TTC549 (cell line): Measurements from ENCODE around the gene FCAMR.

Experiments
- FAIRE-seq: peaks from 2 replicates; lab custom pipeline; 2012; peaks lifted over from hg19 to GRCh38; lab: Jason Lieb, UNC

The FCAMR gene

DNA sequence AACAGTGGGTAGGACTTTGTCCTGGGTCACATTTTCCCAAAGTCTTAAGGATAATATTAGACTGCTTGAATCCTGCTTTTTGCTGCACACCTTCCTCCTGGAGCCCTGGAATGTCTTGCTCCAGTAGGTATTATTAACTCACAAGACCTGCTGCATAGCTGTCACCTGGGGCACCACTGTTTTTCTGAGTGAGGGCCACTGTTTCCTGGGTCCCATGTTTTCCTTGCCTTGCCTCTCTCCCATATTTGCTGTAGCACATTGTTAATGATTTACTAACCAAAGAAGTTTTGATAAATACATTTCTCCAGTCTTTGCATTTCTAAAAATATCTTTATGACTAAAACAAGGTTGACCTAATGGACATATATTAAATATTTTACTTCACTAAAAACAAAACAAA lies 22.5 kb upstream of the FCAMR start:
- FAIRE-seq: no peak

DNA sequence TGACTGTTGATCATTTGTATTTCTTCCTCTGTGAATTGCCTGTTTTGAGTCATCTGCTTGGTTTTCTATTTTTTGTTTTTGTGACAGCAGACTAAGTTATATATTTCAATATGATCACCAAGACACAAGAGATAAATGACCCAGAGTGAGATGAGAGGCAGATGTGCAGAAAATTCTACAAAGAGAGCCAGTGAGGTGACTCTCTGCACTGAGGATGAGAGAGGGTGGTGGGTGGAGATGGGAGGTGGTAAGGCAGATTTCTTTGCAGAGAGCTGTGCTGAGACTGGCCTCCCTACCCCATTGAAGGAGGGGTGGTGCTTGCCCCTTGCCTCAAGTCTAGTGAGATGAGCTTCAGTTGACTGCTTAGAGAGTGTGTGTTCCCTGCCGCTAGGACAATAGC lies 17.6 kb upstream of the FCAMR start:
- FAIRE-seq: no peak

DNA sequence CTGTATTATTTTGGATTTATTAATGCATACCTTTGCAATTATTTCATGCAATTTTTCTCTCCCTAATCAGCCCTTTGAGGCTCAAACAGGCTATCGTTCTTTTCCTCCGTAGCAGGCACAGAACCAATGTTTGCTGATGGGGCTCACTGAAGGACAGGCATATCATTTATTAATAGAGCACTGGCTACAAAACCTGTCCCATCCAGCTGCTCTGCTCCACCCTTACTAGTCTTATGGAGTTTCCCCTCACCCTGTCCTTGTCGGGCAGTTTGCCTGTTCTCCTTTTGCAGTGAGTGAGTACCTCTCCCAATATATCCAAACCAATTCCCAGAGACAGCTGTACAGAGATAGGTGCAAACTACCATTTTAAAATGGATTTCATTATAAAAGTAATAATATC lies 16.6 kb upstream of the FCAMR start:
- no peak for FAIRE-seq

DNA sequence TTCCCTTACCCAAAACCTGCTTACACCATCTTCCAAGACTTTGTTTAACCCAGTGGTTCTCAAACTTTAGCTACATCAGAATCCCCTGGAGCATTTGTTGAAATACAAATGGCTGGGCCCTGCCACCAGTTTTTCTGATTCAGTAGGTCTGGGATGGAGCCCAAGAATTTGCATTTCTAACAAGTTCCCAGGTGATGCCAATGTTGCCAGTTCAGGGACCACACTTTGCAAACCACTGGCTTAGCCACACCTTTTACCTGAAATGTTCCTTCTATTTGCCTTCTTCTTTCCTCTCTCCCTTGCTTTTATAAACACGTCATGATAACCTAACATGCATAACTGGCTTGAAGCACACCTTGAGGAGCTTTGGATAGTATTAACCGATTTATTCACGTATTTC lies 16.1 kb upstream of the FCAMR start:
- FAIRE-seq: no peak

DNA sequence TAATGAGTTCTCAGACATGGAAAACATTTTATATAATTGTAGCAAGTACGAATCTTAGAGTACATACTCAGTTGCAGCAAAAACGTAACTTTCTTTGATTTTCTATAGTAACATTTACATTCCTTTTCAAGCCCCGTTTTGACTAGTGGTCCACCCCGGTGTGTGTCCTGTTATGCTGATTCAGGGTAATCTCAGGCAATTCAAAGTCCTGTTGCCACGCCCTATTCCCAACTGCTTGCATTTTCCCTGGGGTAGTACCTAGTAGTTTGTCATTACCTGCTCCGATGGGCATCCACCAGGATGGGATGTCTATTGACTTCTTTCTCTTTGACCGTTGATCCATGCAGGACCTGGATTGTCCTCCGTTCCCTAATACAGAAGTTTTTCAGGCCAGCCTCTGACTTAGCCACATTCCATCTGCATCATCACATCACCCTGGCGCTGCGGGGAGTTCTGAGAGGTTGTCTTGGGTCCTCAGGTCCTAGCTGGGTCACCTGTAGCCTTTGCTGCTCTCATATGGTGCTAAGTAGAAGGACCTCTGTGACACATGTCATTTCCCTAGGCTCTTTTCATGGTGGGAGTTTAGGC lies 15.0 kb upstream of the FCAMR start:
- FAIRE-seq: no peak

DNA sequence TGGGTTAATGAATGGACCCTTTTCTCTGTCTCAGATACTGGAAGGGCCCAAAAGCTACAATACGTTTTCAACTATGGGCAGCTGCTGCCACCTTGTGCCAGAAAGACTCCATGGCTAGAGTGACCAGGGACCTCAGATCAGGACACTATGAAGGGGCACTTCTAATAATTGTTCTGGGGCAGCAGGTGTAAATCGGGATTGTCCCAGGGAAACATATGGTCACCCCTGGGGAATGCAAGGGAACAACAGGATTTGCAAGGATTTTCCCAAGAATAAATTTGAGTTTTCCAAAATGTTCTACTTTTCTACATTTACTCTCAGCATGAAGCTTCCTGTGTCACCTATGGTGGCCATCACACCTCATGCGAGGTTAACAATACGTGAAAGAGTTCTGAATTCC lies 12.0 kb upstream of the FCAMR start:
- FAIRE-seq: peak; percentile 25

DNA sequence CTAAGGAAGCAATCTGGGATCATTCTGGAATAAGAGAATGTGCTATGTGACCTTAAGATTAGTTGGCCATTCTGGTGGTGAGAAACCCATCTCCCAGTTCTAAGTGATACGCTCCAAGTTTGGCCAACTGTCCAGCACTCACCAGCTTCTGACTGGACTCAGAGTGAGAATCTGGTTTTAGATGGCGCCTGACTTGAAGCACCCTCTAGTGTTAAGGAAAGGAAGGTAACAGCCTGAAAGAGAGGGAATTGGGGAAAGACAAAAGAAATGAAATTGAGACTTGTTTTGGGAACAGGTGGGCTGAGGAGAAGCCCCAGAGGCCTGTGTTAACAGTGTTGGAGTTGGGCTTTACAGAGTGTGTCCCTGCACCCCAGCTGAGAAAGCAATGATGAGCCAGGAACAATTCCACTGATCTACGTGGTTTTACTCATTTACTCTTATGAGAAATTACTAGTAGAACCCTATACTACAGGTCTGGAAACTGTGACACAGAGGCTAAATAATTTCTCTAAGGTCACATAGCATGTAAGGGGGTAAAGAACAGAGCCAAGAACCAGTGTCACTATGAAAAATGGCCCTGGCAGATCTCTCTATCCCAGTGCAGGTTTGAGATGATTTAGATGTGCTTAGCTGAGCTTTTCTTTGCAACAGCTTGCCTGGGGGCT lies 9.3 kb upstream of the FCAMR start:
- FAIRE-seq: no peak

DNA sequence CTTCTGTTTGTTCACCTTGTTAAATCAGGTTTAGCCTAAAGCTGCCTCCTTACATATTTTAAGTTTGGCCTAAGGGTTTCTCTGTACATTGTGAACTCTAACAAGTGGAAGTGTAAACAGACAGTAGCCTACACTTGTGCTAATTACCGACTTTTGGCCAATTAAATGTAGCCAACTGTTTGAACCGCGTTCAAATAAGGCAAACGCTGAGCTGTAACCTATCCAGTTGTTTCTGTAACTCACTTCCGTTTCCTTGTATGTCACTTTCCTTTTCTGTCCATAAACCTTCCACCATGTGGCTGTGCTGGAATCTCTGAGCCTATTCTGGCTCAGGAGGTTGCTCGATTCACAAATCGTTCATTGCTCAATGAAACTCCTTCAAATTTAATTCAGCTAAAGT lies 8.0 kb upstream of the FCAMR start:
- no peak for FAIRE-seq

DNA sequence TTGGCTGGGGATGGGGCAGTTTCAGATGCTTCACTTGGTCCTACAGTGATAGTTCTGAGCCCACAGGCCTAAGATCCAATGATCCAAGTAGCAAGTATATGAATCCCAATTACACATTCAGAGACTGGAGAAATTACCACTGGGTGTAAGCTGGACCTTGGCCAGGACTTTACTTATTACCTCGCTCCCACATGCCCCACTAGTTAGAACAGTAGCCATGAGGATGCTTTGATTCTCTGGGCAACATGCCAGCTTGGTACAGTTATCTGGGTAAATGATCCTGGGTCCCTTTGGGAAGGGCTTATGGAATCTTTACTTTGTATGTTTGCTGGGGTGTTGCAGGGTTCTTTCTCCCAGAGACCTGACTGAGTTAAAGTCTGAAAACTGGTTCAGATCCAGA lies 5.0 kb upstream of the FCAMR start:
- FAIRE-seq: no peak

DNA sequence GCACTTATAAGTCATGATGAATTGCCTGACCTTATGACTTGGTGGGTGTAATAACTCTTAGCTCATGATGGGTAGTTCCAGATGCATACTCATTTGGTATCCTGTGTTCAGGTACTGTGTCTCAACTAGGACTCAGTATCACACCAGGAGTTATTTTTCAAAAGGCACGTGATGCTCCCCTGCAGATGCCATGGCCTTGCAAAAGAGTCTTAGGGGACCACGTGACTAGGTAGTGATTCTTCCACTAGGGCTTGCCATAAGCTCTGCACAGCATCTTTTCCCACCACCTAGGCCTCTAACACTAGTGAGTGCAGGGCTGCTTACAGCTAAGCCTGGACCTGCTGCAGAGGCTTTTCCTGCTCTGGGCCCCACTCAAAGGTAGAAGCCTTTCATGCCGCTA lies 3.9 kb upstream of the FCAMR start:
- no peak for FAIRE-seq

DNA sequence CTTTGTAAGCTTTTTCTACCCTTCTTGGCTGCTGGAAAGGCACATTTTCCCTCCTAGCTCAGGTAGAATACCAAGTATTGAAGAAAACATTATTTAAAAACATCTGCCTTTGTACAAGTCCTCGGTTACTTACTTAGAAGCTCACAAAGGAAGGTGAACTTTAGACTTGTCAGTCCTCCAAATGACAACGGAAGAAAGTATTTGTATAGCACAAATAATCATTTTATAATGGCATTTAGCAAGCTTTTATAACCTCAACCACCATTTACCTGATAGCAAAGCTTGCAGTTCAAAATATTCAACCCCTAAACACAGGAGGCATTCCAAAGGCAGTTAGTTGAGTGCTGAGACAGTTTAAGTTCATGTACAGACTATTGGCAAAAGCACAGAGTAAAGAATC lies 2.5 kb upstream of the FCAMR start:
- no peak for FAIRE-seq

DNA sequence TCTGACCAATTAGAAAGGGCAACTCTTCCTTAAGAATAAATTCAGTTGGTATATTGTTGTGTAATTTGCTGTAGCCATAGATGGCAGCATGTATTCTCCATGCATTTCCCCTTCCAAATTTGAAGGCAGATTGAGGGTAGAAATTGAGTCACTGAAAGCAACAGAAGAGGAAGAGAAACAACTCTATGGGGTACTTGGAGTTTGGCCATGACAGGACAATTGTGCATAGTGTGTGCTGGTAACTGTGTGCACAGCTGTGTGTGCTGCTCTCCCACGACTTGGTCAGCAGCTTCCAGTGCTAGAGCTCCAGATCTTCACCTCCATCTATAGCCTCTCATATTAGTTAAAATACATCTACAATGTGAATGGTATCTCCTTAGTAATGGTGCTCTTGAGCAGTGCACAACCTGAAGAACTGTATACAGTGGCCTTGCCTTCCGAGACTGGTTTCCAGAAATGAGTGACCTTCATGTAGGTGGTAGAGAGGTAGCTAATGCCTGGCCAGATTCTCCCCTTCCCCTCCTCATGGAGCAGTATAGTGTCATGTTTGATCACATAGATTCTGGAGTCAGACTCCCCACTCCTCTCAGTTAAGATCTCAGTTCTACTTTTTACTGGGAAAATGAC lies 882 bp upstream of the FCAMR start:
- no peak for FAIRE-seq

DNA sequence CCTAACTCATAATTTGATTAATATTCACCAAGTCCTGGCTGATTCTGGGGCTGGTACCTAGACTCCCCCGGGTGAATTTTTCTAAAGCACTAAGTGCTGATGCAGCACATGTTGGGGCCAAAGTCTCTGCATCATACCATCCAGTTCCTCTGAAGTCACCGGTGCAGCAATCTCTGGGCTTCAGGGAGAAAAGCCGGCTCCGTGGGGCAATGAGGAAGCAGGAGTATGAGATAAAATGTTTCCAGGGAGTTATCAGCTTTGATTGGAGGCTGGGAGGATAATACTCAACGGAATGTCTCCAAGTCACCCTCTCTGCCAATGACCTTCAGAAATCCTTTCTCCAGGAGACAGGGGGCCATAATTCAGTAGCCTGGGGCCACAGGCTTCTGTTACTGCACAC lies 1.2 kb downstream of the FCAMR start:
- FAIRE-seq: no peak

DNA sequence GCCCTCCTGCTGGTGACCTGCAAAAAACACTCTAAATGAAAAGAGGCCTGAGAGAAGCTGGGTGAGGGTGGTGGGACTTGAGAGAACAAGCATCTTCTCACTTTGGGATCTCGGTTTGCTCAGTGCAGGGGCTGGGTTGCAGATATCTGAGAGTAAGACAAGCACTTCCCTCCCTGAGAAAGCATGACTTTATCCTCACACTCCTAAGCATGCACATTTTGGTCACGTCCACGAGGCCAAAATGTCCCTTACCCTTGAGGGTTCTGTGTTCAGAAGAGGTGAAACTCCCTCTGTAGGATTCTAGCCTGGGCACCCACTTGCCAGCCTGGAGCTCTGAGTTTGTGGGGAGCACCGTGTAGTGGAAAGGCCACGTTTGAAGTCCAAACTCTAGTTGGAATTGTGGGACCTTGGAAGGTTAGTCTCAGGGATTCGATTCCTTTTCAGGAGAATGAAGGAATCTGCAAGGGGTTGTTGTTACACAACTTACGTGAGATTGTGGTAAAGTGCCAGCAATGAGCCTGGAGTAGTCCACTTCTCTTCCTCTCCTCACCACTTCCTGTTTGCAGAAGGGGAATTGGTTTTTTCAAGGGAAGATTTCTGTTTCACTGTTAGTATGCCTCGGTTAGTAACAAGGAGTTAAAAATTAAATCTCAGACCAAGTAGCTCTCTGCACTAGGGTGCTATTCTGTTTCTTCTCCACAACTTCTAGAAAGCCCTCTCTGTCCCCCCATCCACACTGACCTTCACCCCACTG lies 3.0 kb downstream of the FCAMR start:
- no peak for FAIRE-seq

DNA sequence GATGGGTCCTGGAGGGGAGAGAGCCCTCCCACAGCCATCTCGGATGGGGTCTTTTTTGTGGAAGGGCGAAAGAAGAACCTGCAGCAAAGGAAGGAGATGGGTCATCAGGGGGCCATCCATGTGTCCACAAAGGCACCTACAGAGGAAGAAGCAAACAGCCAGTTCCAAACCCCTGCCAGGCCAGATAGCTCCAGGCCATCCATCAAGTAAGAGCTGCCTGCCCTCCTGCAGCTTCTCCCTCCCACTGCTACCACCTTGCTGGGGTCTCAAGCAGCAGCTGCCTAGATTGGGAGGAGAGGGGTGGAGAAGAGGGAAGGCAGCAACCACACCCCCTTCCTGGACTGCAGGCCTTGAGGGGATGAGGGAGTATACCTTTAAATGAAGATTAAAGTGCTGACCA lies 4.5 kb downstream of the FCAMR start:
- no peak for FAIRE-seq

DNA sequence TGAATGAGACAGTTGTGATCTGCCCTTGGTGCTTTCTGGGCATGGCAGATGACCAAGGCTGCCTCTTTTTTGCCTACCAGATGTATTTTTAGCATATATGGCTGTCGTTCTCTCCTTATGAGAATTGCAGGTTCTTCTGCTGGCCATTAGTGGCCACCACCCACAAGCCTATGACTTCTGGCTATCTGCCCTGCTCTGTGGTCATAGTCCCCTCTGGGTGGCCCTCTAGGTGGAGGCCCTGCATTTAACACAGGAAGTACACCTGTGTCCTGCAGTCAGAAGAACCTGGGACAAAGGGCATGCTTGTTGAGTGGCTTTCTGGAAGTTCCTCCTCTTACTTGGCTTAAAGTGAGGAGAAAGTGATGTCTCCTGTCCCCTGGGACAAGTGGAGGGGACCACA lies 6.5 kb downstream of the FCAMR start:
- FAIRE-seq: no peak

DNA sequence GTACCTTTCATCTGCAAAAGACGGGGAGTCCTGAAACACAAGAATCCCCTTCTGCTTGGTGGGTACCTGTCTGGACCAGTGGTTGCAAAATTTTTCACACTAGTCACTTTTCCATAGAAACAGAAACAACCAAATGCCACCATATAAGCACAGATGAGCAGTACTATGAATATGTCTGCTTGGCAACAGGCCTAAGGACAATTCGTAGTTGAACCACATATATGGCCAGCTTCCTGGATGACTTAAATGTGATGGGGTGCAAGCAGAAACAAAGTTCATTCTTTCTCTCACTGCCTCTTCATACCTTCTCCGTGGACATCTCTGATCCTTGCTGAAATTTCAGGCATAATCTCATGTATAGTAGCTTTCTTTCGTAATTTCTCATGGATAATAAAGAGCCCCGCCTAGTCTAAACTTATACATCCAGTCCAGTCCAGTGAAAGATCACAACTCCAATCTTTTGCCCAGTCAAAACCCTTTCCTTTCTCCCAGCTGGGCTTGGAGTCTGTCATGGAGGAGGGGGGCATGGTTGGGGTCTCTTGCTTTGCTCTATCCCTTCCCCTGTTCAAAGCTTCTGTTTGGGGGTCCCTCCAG lies 7.0 kb downstream of the FCAMR start:
- no peak for FAIRE-seq

DNA sequence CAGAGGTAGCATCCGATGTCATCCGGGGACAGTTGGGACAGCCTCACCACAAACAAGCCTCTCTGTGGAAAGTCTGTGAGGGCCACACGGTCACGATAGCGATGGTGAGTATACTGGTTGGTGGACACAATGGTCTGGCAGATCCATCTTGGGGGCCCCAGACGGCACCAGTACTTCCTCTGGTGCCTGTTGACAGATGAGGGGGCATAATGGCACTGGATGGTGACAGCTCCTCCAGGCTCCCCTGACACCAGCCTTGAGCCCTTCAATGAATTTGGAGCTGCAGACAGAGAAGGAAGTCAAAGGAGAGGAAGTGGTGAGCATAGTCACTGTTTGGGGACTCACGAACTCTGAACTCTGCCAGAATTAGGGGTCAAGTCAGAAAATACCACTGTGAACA lies 8.0 kb downstream of the FCAMR start:
- no peak for FAIRE-seq

DNA sequence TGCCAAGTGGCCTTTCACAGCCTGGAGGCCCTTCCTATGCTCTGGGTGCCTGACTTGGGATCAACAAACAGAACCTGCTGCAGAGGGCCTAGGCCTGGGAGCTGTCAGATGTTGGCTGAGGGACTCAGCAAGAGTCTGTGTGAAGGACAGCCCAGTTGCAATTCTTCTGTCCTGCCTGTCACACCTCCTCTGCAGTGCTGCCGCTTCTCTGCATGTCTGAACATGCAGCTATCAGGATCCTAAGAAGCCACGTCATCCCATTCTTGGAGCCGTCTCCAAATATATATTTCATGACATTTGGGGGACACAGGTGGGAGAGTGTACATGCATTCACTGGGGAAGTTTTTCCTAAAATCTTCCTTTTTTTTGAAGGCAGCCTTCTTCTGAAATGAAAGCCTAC lies 8.6 kb downstream of the FCAMR start:
- no peak for FAIRE-seq

DNA sequence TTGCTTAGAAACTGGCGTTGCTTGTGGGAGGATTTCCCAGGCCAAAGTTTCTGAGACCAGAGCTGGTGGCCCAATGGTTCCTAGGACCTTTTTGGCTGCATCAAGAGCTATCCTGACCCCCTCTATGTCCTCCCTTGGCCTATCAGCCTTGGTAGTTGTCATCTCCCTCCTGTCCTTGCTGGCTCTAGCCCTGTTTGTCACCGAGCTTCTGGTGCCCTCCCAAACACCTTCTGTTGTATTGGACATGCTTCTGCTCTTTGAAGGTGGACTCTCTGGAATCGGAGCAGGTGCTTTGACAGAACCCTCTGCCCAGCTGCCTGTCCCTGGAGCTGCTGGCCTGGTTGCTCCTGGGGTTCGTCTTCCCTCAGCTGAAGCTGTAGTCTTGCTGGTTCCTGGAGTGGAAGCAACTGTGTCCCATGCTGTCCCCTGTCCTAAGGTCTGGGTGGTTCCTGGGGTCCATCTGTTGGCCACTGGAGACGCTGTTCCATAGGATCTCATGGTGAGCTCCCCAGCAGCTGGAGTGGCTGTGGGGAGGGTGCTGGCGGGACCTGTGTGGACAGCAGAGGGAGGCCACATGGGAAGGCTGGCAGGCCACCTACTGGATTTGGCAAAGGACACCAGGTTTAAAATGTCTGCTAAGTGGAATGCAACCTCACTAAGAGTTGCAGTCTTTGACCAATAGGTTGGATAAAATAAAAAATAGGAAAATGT lies 9.4 kb downstream of the FCAMR start:
- no peak for FAIRE-seq

DNA sequence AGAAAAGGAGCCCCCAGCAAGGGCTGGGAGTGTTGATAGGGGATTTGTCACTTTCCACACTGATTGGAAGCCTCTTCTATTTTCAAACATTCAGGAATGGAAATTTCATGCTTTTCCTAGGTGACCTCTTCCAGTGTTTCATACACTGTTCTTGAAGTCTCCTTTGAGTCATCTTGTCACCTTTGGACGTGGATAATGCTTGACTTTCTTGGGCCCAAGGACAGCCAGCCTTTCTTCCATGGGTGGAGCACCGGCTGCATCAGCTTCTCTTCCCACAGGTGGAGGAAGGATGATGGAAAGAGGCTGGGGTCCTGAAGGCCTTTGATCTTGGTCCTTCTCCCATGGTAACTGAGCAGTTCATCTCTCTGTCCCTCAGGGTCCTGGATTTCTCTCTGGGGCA lies 12.1 kb downstream of the FCAMR start:
- FAIRE-seq: no peak

DNA sequence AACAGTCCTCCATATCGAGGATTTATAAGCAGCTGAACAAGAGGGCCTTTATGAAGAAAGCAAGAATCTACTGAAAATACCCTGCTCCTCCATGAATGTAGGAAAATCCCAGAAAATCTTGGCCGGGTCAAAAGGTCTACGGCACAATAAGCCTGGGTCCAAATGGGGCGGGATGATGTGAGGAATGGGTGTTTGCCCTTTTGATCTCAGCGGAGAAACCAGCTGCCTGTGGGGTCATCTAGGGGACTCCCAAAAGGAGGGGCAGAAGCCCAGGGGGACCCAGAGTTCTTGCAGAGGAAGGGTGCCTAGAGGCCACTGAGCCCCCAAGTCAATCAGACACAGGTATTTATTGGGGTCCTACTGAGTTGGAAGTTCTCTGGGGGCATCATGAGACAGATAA lies 12.6 kb downstream of the FCAMR start:
- FAIRE-seq: no peak
